H9 (cell line): ENCODE measurements around the gene NYAP2. TPM values are rescaled to one million over a fixed set of nuclear protein-coding genes. Genes with fewer than 3 reads are reported as not detected.

Experiments used
- DNase-seq: peaks from one replicate; pipeline ENCODE4 v3.0.0-alpha.2; 2017
- H2AFZ ChIP-seq: one replicate; pipeline ENCODE4 v1.6.1; 2013; ENCODE audit warnings: mild to moderate bottlenecking, low read length, control low read depth, moderate library complexity
- H2AK5ac ChIP-seq: 2 replicates; pipeline ENCODE4 v1.6.1; 2013; ENCODE audit warnings: low read length, control low read depth, mixed read lengths; ENCODE audit not compliant: insufficient read length
- H2BK120ac ChIP-seq: one replicate; pipeline ENCODE4 v1.6.1; 2013; ENCODE audit warnings: low read depth, mild to moderate bottlenecking, low read length, control low read depth, inconsistent platforms; ENCODE audit not compliant: poor library complexity, severe bottlenecking
- H2BK12ac ChIP-seq: 2 replicates; pipeline ENCODE4 v1.6.1; 2013; ENCODE audit warnings: low read length, control low read depth, mixed read lengths, low read depth; ENCODE audit not compliant: insufficient read length
- H2BK15ac ChIP-seq: 2 replicates; pipeline ENCODE4 v1.6.1; 2013; ENCODE audit warnings: low read depth, low read length, control low read depth
- H2BK20ac ChIP-seq: one replicate; pipeline ENCODE4 v1.6.1; 2013; ENCODE audit warnings: low read depth, mild to moderate bottlenecking, low read length, control low read depth, inconsistent platforms; ENCODE audit not compliant: poor library complexity, severe bottlenecking
- H2BK5ac ChIP-seq: 2 replicates; pipeline ENCODE4 v1.6.1; 2013; ENCODE audit warnings: low read length, control low read depth, mixed read lengths; ENCODE audit not compliant: insufficient read length
- H3K14ac ChIP-seq: 2 replicates; pipeline ENCODE4 v1.6.1; 2013; ENCODE audit warnings: low read length, control low read depth; ENCODE audit not compliant: insufficient read depth
- H3K18ac ChIP-seq: 2 replicates; pipeline ENCODE4 v1.6.1; 2013; ENCODE audit warnings: low read depth, mild to moderate bottlenecking, mixed read lengths, low read length, control low read depth; ENCODE audit not compliant: insufficient read length
- H3K23ac ChIP-seq: 2 replicates; pipeline ENCODE4 v1.6.1; 2013; ENCODE audit warnings: low read length, control low read depth, mixed read lengths, low read depth; ENCODE audit not compliant: insufficient read length
- H3K23me2 ChIP-seq: 2 replicates; pipeline ENCODE4 v1.6.1; 2013; ENCODE audit warnings: low read depth, mild to moderate bottlenecking, mixed read lengths, low read length, control low read depth; ENCODE audit not compliant: insufficient read length, poor library complexity, severe bottlenecking
- H3K27ac ChIP-seq: 2 replicates; pipeline ENCODE4 v1.5.1; 2013; ENCODE audit warnings: low read length, control low read depth, mixed read lengths, low read depth; ENCODE audit not compliant: insufficient read length
- H3K27me3 ChIP-seq: 2 replicates; pipeline ENCODE4 v1.6.1; 2013; ENCODE audit warnings: low read length, control low read depth, inconsistent platforms; ENCODE audit not compliant: insufficient read depth
- H3K4ac ChIP-seq: 2 replicates; pipeline ENCODE4 v1.6.1; 2013; ENCODE audit warnings: low read depth, mild to moderate bottlenecking, control low read depth, inconsistent platforms, low read length, moderate library complexity
- H3K4me1 ChIP-seq: 2 replicates; pipeline ENCODE4 v1.6.1; 2013; ENCODE audit warnings: low read length, control low read depth, inconsistent platforms; ENCODE audit not compliant: insufficient read depth
- H3K4me2 ChIP-seq: 2 replicates; pipeline ENCODE4 v1.6.1; 2013; ENCODE audit warnings: low read length, control low read depth, mixed read lengths; ENCODE audit not compliant: insufficient read length, insufficient read depth
- H3K56ac ChIP-seq: 2 replicates; pipeline ENCODE4 v1.6.1; 2013; ENCODE audit warnings: low read depth, mild to moderate bottlenecking, mixed read lengths, low read length, control low read depth; ENCODE audit not compliant: insufficient read length
- H3K79me1 ChIP-seq: 2 replicates; pipeline ENCODE4 v1.6.1; 2013; ENCODE audit warnings: low read depth, mild to moderate bottlenecking, moderate library complexity, low read length, control low read depth, inconsistent platforms; ENCODE audit not compliant: insufficient read depth, poor library complexity, severe bottlenecking
- H3K79me2 ChIP-seq: 2 replicates; pipeline ENCODE4 v1.6.1; 2013; ENCODE audit warnings: low read length, control low read depth, inconsistent platforms; ENCODE audit not compliant: insufficient read depth
- H3K9ac ChIP-seq: 2 replicates; pipeline ENCODE4 v1.6.1; 2013; ENCODE audit warnings: low read length, control low read depth, mixed read lengths; ENCODE audit not compliant: insufficient read length; ENCODE audit errors: extremely low read depth
- H3K9me3 ChIP-seq: one replicate; pipeline ENCODE4 v1.6.1; 2013; ENCODE audit warnings: low read depth, low read length, inconsistent platforms; ENCODE audit not compliant: control insufficient read depth
- H3T11ph ChIP-seq: one replicate; pipeline ENCODE4 v1.6.1; 2013; ENCODE audit warnings: mild to moderate bottlenecking, low read length, control low read depth, inconsistent platforms
- H4K20me1 ChIP-seq: one replicate; pipeline ENCODE4 v1.6.1; 2013; ENCODE audit not compliant: control insufficient read depth, insufficient read length, insufficient read depth
- H4K5ac ChIP-seq: 2 replicates; pipeline ENCODE4 v1.6.1; 2013; ENCODE audit warnings: low read depth, mild to moderate bottlenecking, mixed read lengths, low read length, control low read depth; ENCODE audit not compliant: insufficient read length
- H4K8ac ChIP-seq: replicated peaks from 2 replicates; pipeline ENCODE4 v1.6.1; 2013; ENCODE audit warnings: low read length, control low read depth, mixed read lengths, low read depth; ENCODE audit not compliant: insufficient read length
- H4K91ac ChIP-seq: 2 replicates; pipeline ENCODE4 v1.6.1; 2013; ENCODE audit warnings: low read depth, mild to moderate bottlenecking, moderate library complexity, mixed read lengths, low read length, control low read depth; ENCODE audit not compliant: insufficient read length
- H3K27ac Mint-ChIP-seq, 3 experiments: 2 replicates in 2 of 3; 3 replicates in 1 of 3; pipeline ENCODE4 v1.8.0; 2020 to 2021; ENCODE audit warnings: mixed read lengths in 3 of 3, mild to moderate bottlenecking in 1 of 3, moderate library complexity in 1 of 3
- H3K27me3 Mint-ChIP-seq: 2 replicates; pipeline ENCODE4 v1.8.0; 2021; ENCODE audit warnings: low read depth, mild to moderate bottlenecking, moderate library complexity, mixed read lengths
- H3K36me3 Mint-ChIP-seq, 3 experiments: 2 replicates in 2 of 3; 3 replicates in 1 of 3; pipeline ENCODE4 v1.8.0; 2020 to 2021; ENCODE audit warnings: low read depth in 3 of 3, mixed read lengths in 3 of 3; ENCODE audit not compliant: insufficient read depth in 1 of 3
- H3K4me1 Mint-ChIP-seq, 2 experiments: 2 replicates each; pipeline ENCODE4 v1.8.0; 2020; ENCODE audit warnings: mixed read lengths in 2 of 2
- H3K4me3 Mint-ChIP-seq, 2 experiments: 2 replicates in 1 of 2; 3 replicates in 1 of 2; pipeline ENCODE4 v1.8.0; 2020 to 2021; ENCODE audit warnings: mild to moderate bottlenecking in 2 of 2, mixed read lengths in 2 of 2, moderate library complexity in 1 of 2
- H3K9me3 Mint-ChIP-seq, 2 experiments: 2 replicates in 1 of 2; 3 replicates in 1 of 2; pipeline ENCODE4 v1.8.0; 2020; ENCODE audit warnings: mild to moderate bottlenecking in 2 of 2, mixed read lengths in 2 of 2, moderate library complexity in 1 of 2
- CTCF ChIP-seq: fragments of 200-600 bp; sonication (generic); conservative IDR thresholded peaks from 3 replicates; pipeline ENCODE4 v1.8.0; 2021; ENCODE audit warnings: antibody characterized with exemption, mild to moderate bottlenecking
- total RNA-seq: library from RNA; stranded (reverse); gene quantifications from 2 replicates; pipeline ENCODE4 v1.2.1, GENCODE V29; 2021

Gene NYAP2
- total RNA-seq, 1 experiment from 2014 or later, result not detected

DNA sequence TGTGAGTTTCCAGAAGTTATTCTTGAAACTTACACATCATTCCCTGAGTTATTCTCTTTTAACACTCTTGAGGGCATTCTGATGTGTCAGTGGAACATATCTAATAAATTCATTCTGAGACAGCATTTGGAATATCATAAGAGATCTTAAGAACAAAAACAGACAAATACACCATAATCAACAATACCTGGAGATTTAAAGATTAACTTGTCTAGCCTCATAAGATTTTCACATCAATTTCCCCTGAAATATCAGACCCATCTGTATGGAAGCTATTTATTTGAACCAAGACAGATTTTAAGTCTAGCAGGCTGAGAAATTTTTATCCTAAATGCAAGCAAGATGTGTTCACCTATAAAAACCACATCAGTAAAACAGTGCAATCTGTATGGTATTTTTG lies 181.6 kb downstream of the NYAP2 start:
- H3T11ph ChIP-seq, result no peak overlapping the region
- H3K18ac ChIP-seq, result no peak overlapping the region
- no peak overlapping the region for H2BK12ac ChIP-seq
- TF ChIP-seq CTCF, result no peak
- H4K91ac ChIP-seq, result no peak overlapping the region
- no peak overlapping the region for H2AK5ac ChIP-seq
- H3K9ac ChIP-seq, result no peak overlapping the region
- H3K27ac ChIP-seq, result no peak overlapping the region
- DNase-seq, result no peak
- no peak overlapping the region for H3K14ac ChIP-seq
- Mint-ChIP-seq H3K36me3 (no peaks in the 10 kb centered on the region), H3K27ac (no peak overlapping the region), H3K9me3 (no peaks in the 10 kb centered on the region), H3K4me1 (no peaks in the 10 kb centered on the region), H3K27me3 (no peaks in the 10 kb centered on the region), H3K4me3 (no peak overlapping the region)
- H3K23ac ChIP-seq, result no peak overlapping the region
- H3K27me3 ChIP-seq, result no peaks in the 10 kb centered on the region
- no peak overlapping the region for H2BK120ac ChIP-seq
- no peak overlapping the region for H3K4me2 ChIP-seq
- H3K79me1 ChIP-seq, result no peaks in the 10 kb centered on the region
- no peak overlapping the region for H3K4ac ChIP-seq
- H4K8ac ChIP-seq, result no peak overlapping the region
- no peak overlapping the region for H2AFZ ChIP-seq
- H2BK20ac ChIP-seq, result no peak overlapping the region
- H2BK5ac ChIP-seq, result no peak overlapping the region
- no peaks in the 10 kb centered on the region for H3K23me2 ChIP-seq
- no peaks in the 10 kb centered on the region for H4K20me1 ChIP-seq
- H3K56ac ChIP-seq, result no peak overlapping the region
- H3K79me2 ChIP-seq, result no peaks in the 10 kb centered on the region
- no peaks in the 10 kb centered on the region for H3K9me3 ChIP-seq
- H4K5ac ChIP-seq, result no peak overlapping the region
- H2BK15ac ChIP-seq, result no peak overlapping the region
- H3K4me1 ChIP-seq, result no peaks in the 10 kb centered on the region
